ENCODE data around the gene POTEJ.
"Not testable (repeated sequence)": the region's sequence is repeated elsewhere in the genome, so short reads cannot be mapped to it uniquely, and the experiment has no call there.

- not testable (repeated sequence) for TF ChIP-seq CTCF, POLR2A (IDR thresholded peaks at IDR 0.05)
Observed at GRCh38 chr2:130608276-130609001, 2.8 kb upstream of the POTEJ start.
